Panc1 (cell line): ENCODE data around the gene SCD. TPM values are rescaled to one million over a fixed set of nuclear protein-coding genes. Genes with fewer than 3 reads are reported as not detected.

Experiments used
- ATAC-seq: fragments of 200-7000 bp; cut with Tn5 transposase; 2 replicates; pipeline ENCODE4 v1.9.1; 2020; ENCODE audit warnings: mild to moderate bottlenecking, moderate library complexity
- BruUV-seq: library from RNA; stranded (reverse); fragments of 400-500 nt; replicated peaks from 2 replicates; lab custom pipeline; 2021; lab: Mats Ljungman, UMichigan
- CTCF ChIA-PET: fragments of 300-600 bp; sonication (Branson Sonifier 250); formaldehyde crosslinking; loops from one replicate; lab custom pipeline; 2022; ENCODE audit warnings: antibody characterized with exemption; lab: Charles Lee
- POLR2A ChIA-PET: fragments of 300-600 bp; sonication (Branson Sonifier 250); formaldehyde crosslinking; loops from one replicate; lab custom pipeline; 2022; ENCODE audit warnings: antibody characterized with exemption; lab: Charles Lee
- DNase-seq: peaks from one replicate; pipeline ENCODE4 v3.0.0-alpha.2; 2010; ENCODE audit warnings: low read depth, low spot score
- H3K27ac ChIP-seq: 2 replicates; pipeline ENCODE4 v1.5.1; 2011; ENCODE audit warnings: mild to moderate bottlenecking, low read length, inconsistent platforms
- H3K27me3 ChIP-seq: fragments of 200-500 bp; sonication (Bioruptor generic); 2 replicates; pipeline ENCODE4 v1.6.0; 2014; ENCODE audit warnings: low read length, inconsistent platforms; ENCODE audit not compliant: control insufficient read depth, insufficient read depth
- H3K36me3 ChIP-seq: fragments of 200-500 bp; sonication (Bioruptor generic); 2 replicates; pipeline ENCODE4 v1.5.1; 2014; ENCODE audit warnings: inconsistent platforms, mild to moderate bottlenecking, low read length, moderate library complexity; ENCODE audit not compliant: control insufficient read depth, insufficient read depth
- H3K4me1 ChIP-seq: 2 replicates; pipeline ENCODE4 v1.5.1; 2011; ENCODE audit warnings: inconsistent platforms, mild to moderate bottlenecking, low read length, moderate library complexity; ENCODE audit not compliant: control insufficient read depth, insufficient read depth
- H3K4me3 ChIP-seq, 2 experiments: 2 replicates each; pipeline ENCODE4 v1.5.1; 2011 to 2012; ENCODE audit warnings: low read depth in 2 of 2, low read length in 2 of 2, mild to moderate bottlenecking in 2 of 2, inconsistent platforms in 1 of 2, moderate library complexity in 1 of 2
- H3K9me3 ChIP-seq: fragments of 200-500 bp; sonication (Bioruptor generic); 2 replicates; pipeline ENCODE4 v1.5.1; 2014; ENCODE audit warnings: low read depth, mild to moderate bottlenecking, inconsistent platforms, low read length, moderate library complexity; ENCODE audit not compliant: control insufficient read depth, insufficient read depth
- POLR2AphosphoS5 ChIP-seq: IDR thresholded peaks from 2 replicates; pipeline ENCODE4 v1.6.1; 2012; ENCODE audit warnings: mild to moderate bottlenecking, low read depth, low read length, moderate library complexity
- SIN3A ChIP-seq: IDR thresholded peaks from 2 replicates; pipeline ENCODE4 v1.6.1; 2012; ENCODE audit warnings: low read depth, mild to moderate bottlenecking, low read length, moderate library complexity, borderline replicate concordance; ENCODE audit not compliant: insufficient read depth
- TCF7L2 ChIP-seq: IDR thresholded peaks from 2 replicates; pipeline ENCODE4 v1.6.1; 2011; ENCODE audit warnings: mild to moderate bottlenecking, low read depth, low read length, inconsistent platforms
- in situ Hi-C: cut with HindIII; loops from 2 replicates; pipeline ENCODE4 v1.10.0; 2016; ENCODE audit warnings: low sequenced_read_pairs, low pct_unique_long_range_greater_than_20kb
- intact Hi-C: fragments of 100-400 bp; cut with micrococcal nuclease; formaldehyde crosslinking; loops from one replicate; pipeline ENCODE4 v1.10.0; 2022; ENCODE audit not compliant: unreplicated experiment
- total RNA-seq: library from RNA; stranded (reverse); gene quantifications from one replicate; pipeline ENCODE4 v1.2.1, GENCODE V29; 2021; ENCODE audit not compliant: unreplicated experiment
- TF ChIP-seq, protein P1 (sequence below), 2 experiments: IDR thresholded peaks; 2 replicates each; pipeline ENCODE4 v1.6.1; 2011 to 2012; ENCODE audit warnings: low read depth in 2 of 2, control low read depth in 1 of 2, low read length in 1 of 2, mild to moderate bottlenecking in 1 of 2, moderate library complexity in 1 of 2; ENCODE audit not compliant: insufficient read depth in 1 of 2
- TF ChIP-seq, protein P2 (sequence below): fragments of 450-650 bp; IDR thresholded peaks from 2 replicates; pipeline ENCODE4 v1.5.1; 2017; ENCODE audit warnings: mild to moderate bottlenecking

Gene SCD
- total RNA-seq, 1 experiment from 2014 or later: 1,345 TPM

GRCh38 chr10:100347568-100348195 lies 649 bp downstream of the SCD start:
- BruUV-seq: TSS peak; percentile 63
- TF ChIP-seq, protein P1, sequence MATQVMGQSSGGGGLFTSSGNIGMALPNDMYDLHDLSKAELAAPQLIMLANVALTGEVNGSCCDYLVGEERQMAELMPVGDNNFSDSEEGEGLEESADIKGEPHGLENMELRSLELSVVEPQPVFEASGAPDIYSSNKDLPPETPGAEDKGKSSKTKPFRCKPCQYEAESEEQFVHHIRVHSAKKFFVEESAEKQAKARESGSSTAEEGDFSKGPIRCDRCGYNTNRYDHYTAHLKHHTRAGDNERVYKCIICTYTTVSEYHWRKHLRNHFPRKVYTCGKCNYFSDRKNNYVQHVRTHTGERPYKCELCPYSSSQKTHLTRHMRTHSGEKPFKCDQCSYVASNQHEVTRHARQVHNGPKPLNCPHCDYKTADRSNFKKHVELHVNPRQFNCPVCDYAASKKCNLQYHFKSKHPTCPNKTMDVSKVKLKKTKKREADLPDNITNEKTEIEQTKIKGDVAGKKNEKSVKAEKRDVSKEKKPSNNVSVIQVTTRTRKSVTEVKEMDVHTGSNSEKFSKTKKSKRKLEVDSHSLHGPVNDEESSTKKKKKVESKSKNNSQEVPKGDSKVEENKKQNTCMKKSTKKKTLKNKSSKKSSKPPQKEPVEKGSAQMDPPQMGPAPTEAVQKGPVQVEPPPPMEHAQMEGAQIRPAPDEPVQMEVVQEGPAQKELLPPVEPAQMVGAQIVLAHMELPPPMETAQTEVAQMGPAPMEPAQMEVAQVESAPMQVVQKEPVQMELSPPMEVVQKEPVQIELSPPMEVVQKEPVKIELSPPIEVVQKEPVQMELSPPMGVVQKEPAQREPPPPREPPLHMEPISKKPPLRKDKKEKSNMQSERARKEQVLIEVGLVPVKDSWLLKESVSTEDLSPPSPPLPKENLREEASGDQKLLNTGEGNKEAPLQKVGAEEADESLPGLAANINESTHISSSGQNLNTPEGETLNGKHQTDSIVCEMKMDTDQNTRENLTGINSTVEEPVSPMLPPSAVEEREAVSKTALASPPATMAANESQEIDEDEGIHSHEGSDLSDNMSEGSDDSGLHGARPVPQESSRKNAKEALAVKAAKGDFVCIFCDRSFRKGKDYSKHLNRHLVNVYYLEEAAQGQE (IDR thresholded peaks at IDR 0.05; ENCODE audit: insufficient read depth in 1 of 2, low read depth in 2 of 2, low read length in 1 of 2): no peak
- TF ChIP-seq SIN3A: 0 out of 2 replicates have a peak, but pooled peaks have one; percentile 12
- Histone ChIP-seq H3K27ac (peak overlapping the region; percentile 95), H3K4me1 (peaks cover 48% of the 10 kb centered on the region), H3K4me3 (peak overlapping the region; percentile 89 to 94), H3K9me3 (no peaks in the 10 kb centered on the region), H3K36me3 (peaks cover 47% of the 10 kb centered on the region), H3K27me3 (no peaks in the 10 kb centered on the region)
- ChIA-PET POLR2A (no interaction called here), CTCF (interaction anchor here (0.6 kb wide), 2 partner anchors 90 to 1138 kb away, joined by 3 to 4 read pairs; no protein-coding TSS in a partner anchor)
- DNase-seq (no peak), ATAC-seq (peak; percentile 27)
- intact Hi-C loops (no loop called here), in situ Hi-C loops (no loop called here)

GRCh38 chr10:100348389-100348927 lies 1.4 kb downstream of the SCD start:
- H3K4me1 ChIP-seq: peaks cover 52% of the 10 kb centered on the region
- TF ChIP-seq TCF7L2: no peak
- TF ChIP-seq POLR2AphosphoS5: no peak
- no peak for TF ChIP-seq SIN3A
- TF ChIP-seq, protein P1 (IDR thresholded peaks at IDR 0.05; ENCODE audit: insufficient read depth in 1 of 2, low read depth in 2 of 2, low read length in 1 of 2): no peak
- TF ChIP-seq, protein P2, sequence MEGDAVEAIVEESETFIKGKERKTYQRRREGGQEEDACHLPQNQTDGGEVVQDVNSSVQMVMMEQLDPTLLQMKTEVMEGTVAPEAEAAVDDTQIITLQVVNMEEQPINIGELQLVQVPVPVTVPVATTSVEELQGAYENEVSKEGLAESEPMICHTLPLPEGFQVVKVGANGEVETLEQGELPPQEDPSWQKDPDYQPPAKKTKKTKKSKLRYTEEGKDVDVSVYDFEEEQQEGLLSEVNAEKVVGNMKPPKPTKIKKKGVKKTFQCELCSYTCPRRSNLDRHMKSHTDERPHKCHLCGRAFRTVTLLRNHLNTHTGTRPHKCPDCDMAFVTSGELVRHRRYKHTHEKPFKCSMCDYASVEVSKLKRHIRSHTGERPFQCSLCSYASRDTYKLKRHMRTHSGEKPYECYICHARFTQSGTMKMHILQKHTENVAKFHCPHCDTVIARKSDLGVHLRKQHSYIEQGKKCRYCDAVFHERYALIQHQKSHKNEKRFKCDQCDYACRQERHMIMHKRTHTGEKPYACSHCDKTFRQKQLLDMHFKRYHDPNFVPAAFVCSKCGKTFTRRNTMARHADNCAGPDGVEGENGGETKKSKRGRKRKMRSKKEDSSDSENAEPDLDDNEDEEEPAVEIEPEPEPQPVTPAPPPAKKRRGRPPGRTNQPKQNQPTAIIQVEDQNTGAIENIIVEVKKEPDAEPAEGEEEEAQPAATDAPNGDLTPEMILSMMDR: no peak
- ChIA-PET POLR2A (no interaction called here), CTCF (interaction anchor here (1.0 kb wide), 1 partner anchor 22 kb away, joined by 3 read pairs; no protein-coding TSS in a partner anchor)
- ATAC-seq: no peak
- intact Hi-C loops: no loop called here
- H3K27me3 ChIP-seq: no peaks in the 10 kb centered on the region
- H3K4me3 ChIP-seq: peak overlapping the region; percentile 89 to 94
- BruUV-seq: no TSS peak
- H3K9me3 ChIP-seq: no peaks in the 10 kb centered on the region
- DNase-seq: no peak
- peaks cover 51% of the 10 kb centered on the region for H3K36me3 ChIP-seq
- in situ Hi-C loops: no loop called here
- H3K27ac ChIP-seq: peak overlapping the region; percentile 95
